ENCODE measurements around the gene TPD52L1. TPM values are rescaled to one million over a fixed set of nuclear protein-coding genes. Genes with fewer than 3 reads are reported as not detected.

The TPD52L1 gene
- total and polyA plus RNA-seq, 2 of the 13 experiments (the other 11 are each of a cell fraction or from before 2014, with no cell fraction given) = 0.49 to 0.53 TPM

- no peak for TF ChIP-seq ZNF577 (CRISPR knock-in tag; IDR thresholded peaks at IDR 0.05; ENCODE audit: borderline replicate concordance, low read depth)
- TF ChIP-seq PRDM4 (CRISPR knock-in tag; IDR thresholded peaks at IDR 0.05; ENCODE audit: borderline replicate concordance) = no peak
- no peak for TF ChIP-seq ZFP37 (CRISPR knock-in tag; IDR thresholded peaks at IDR 0.05; ENCODE audit: borderline replicate concordance)
- no peak for TF ChIP-seq MNT (IDR thresholded peaks at IDR 0.05)
- no peak; the same call in 1 of the 2 replicates for TF ChIP-seq YEATS2 (CRISPR knock-in tag; IDR thresholded peaks at IDR 0.05; ENCODE audit: borderline replicate concordance)
- TF ChIP-seq PTBP1 (IDR thresholded peaks at IDR 0.05; ENCODE audit: low read depth, low read length, poor library complexity, severe bottlenecking) = no peak
- TF ChIP-seq MXD4 (CRISPR knock-in tag; IDR thresholded peaks at IDR 0.05) = no peak
- no peak for TF ChIP-seq ZNF484 (CRISPR knock-in tag; IDR thresholded peaks at IDR 0.05; ENCODE audit: borderline replicate concordance, low read depth)
- TF ChIP-seq ZFP91 (CRISPR knock-in tag; IDR thresholded peaks at IDR 0.05; ENCODE audit: borderline replicate concordance) = 0 out of 2 replicates have a peak, but pooled peaks have one; percentile 30
- TF ChIP-seq BRF2 (CRISPR knock-in tag; IDR thresholded peaks at IDR 0.05) = no peak
- TF ChIP-seq HOXA5 (CRISPR knock-in tag; IDR thresholded peaks at IDR 0.05) = no peak
- no peak for TF ChIP-seq NFE2L1 (CRISPR knock-in tag; IDR thresholded peaks at IDR 0.05; ENCODE audit: borderline replicate concordance)
- 0 out of 2 replicates have a peak, but pooled peaks have one; percentile 46 for TF ChIP-seq ZNF879 (CRISPR knock-in tag; IDR thresholded peaks at IDR 0.05)
- no peak for TF ChIP-seq DZIP1 (CRISPR knock-in tag; IDR thresholded peaks at IDR 0.05)
- TF ChIP-seq ZNF281 (CRISPR knock-in tag; IDR thresholded peaks at IDR 0.05; ENCODE audit: borderline replicate concordance) = no peak
Measured at GRCh38 chr6:125154118-125154760, 666 bp downstream of the TPD52L1 start (continued).
